Ectodermal cell (in vitro differentiated cells): ENCODE results near the gene EFHD2.
"Not testable (repeated sequence)": the region's sequence is repeated elsewhere in the genome, so short reads cannot be mapped to it uniquely, and the experiment has no call there.

Source experiments
- H3K27ac ChIP-seq: 2 replicates; pipeline ENCODE4 v1.7.0; 2013; ENCODE audit warnings: mild to moderate bottlenecking, low read depth, low read length; ENCODE audit not compliant: insufficient read depth, poor library complexity, severe bottlenecking
- H3K27me3 ChIP-seq: 2 replicates; pipeline ENCODE4 v1.7.0; 2013; ENCODE audit warnings: mild to moderate bottlenecking, low read length; ENCODE audit not compliant: insufficient read depth, control insufficient read depth, poor library complexity, severe bottlenecking
- H3K36me3 ChIP-seq: one replicate; pipeline ENCODE4 v1.7.0; 2013; ENCODE audit warnings: low read length; ENCODE audit not compliant: control insufficient read depth, insufficient read depth
- H3K4me1 ChIP-seq: one replicate; pipeline ENCODE4 v1.7.0; 2013; ENCODE audit warnings: low read length; ENCODE audit not compliant: control insufficient read depth, insufficient read depth
- H3K4me3 ChIP-seq: 2 replicates; pipeline ENCODE4 v1.7.0; 2013; ENCODE audit warnings: low read depth, low read length, control low read depth; ENCODE audit not compliant: insufficient read depth
- H3K9me3 ChIP-seq: 2 replicates; pipeline ENCODE4 v1.7.0; 2013; ENCODE audit warnings: mild to moderate bottlenecking, low read length, moderate library complexity; ENCODE audit not compliant: control insufficient read depth
- WGBS, 2 experiments: methylation state at CpG; one replicate each; pipeline ENCODE4 v1.1.7; 2013; ENCODE audit warnings: missing lambda C conversion rate in 2 of 2; 5-methylcytosine and 5-hydroxymethylcytosine counted together

Gene EFHD2

GRCh38 chr1:15388201-15388880 lies 21.3 kb upstream of the EFHD2 start:
- no peak overlapping the region for H3K27ac ChIP-seq
- no peaks in the 10 kb centered on the region for H3K9me3 ChIP-seq
- H3K36me3 ChIP-seq = no peaks in the 10 kb centered on the region
- peaks cover 24% of the 10 kb centered on the region for H3K4me1 ChIP-seq
- WGBS, 2 experiments = 50 to 54% methylated on average over 14 to 15 of the region's 15 CpGs
- no peak overlapping the region for H3K4me3 ChIP-seq
- H3K27me3 ChIP-seq = peaks cover 34% of the 10 kb centered on the region

GRCh38 chr1:15389828-15390227 lies 19.9 kb upstream of the EFHD2 start:
- peaks cover 21% of the 10 kb centered on the region for H3K27me3 ChIP-seq
- WGBS, 2 experiments = 95% methylated on average over 8 of the region's 8 CpGs
- not testable (repeated sequence) for H3K9me3 ChIP-seq, H3K27ac ChIP-seq, H3K36me3 ChIP-seq, H3K4me3 ChIP-seq
- H3K4me1 ChIP-seq = peaks cover 12% of the 10 kb centered on the region

- H3K36me3 ChIP-seq = no peaks in the 10 kb centered on the region
- peaks cover 13% of the 10 kb centered on the region for H3K27me3 ChIP-seq
- no peak overlapping the region for H3K4me3 ChIP-seq
- peaks cover 9% of the 10 kb centered on the region for H3K4me1 ChIP-seq
- WGBS, 2 experiments = 87 to 90% methylated on average over 8 of the region's 8 CpGs
- no peak overlapping the region for H3K27ac ChIP-seq
- no peaks in the 10 kb centered on the region for H3K9me3 ChIP-seq
These were observed 19.0 kb upstream of the EFHD2 start for GRCh38 chr1:15390667-15391066.

GRCh38 chr1:15391366-15391765 lies 18.3 kb upstream of the EFHD2 start:
- WGBS, 2 experiments = 93 to 94% methylated on average over 4 of the region's 4 CpGs
- no peak overlapping the region for H3K27ac ChIP-seq
- H3K36me3 ChIP-seq = no peaks in the 10 kb centered on the region
- no peak overlapping the region for H3K4me3 ChIP-seq
- peaks cover 6% of the 10 kb centered on the region for H3K4me1 ChIP-seq
- peaks cover 6% of the 10 kb centered on the region for H3K27me3 ChIP-seq
- H3K9me3 ChIP-seq = no peaks in the 10 kb centered on the region

GRCh38 chr1:15393475-15394257 lies 16.0 kb upstream of the EFHD2 start:
- H3K4me3 ChIP-seq = no peak overlapping the region
- H3K9me3 ChIP-seq = no peaks in the 10 kb centered on the region
- H3K27ac ChIP-seq = no peak overlapping the region
- peaks cover 2% of the 10 kb centered on the region for H3K27me3 ChIP-seq
- peaks cover 2% of the 10 kb centered on the region for H3K4me1 ChIP-seq
- H3K36me3 ChIP-seq = no peaks in the 10 kb centered on the region
- 59 to 60% methylated on average over 9 of the region's 9 CpGs for WGBS, 2 experiments

- H3K4me1 ChIP-seq = no peaks in the 10 kb centered on the region
- H3K27me3 ChIP-seq = no peaks in the 10 kb centered on the region
- 61 to 73% methylated on average over 3 of the region's 3 CpGs for WGBS, 2 experiments
- no peaks in the 10 kb centered on the region for H3K9me3 ChIP-seq
- H3K4me3 ChIP-seq = no peak overlapping the region
- H3K36me3 ChIP-seq = no peaks in the 10 kb centered on the region
- H3K27ac ChIP-seq = no peak overlapping the region
These were observed 15.4 kb upstream of the EFHD2 start for GRCh38 chr1:15394258-15394690.

GRCh38 chr1:15397236-15397635 lies 12.5 kb upstream of the EFHD2 start:
- H3K4me1 ChIP-seq = no peaks in the 10 kb centered on the region
- no peaks in the 10 kb centered on the region for H3K36me3 ChIP-seq
- H3K4me3 ChIP-seq = no peak overlapping the region
- no peaks in the 10 kb centered on the region for H3K9me3 ChIP-seq
- H3K27ac ChIP-seq = no peak overlapping the region
- no peaks in the 10 kb centered on the region for H3K27me3 ChIP-seq
- 93% methylated on average over 2 of the region's 2 CpGs for WGBS, 2 experiments

- no peaks in the 10 kb centered on the region for H3K27me3 ChIP-seq
- no peak overlapping the region for H3K27ac ChIP-seq
- 94 to 100% methylated on average over 2 of the region's 2 CpGs for WGBS, 2 experiments
- H3K4me3 ChIP-seq = no peak overlapping the region
- no peaks in the 10 kb centered on the region for H3K9me3 ChIP-seq
- no peaks in the 10 kb centered on the region for H3K4me1 ChIP-seq
- no peaks in the 10 kb centered on the region for H3K36me3 ChIP-seq
These were observed 10.0 kb upstream of the EFHD2 start for GRCh38 chr1:15399710-15400109.

- H3K27me3 ChIP-seq = no peaks in the 10 kb centered on the region
- H3K4me1 ChIP-seq = no peaks in the 10 kb centered on the region
- no peaks in the 10 kb centered on the region for H3K9me3 ChIP-seq
- 92 to 93% methylated on average over 3 of the region's 3 CpGs for WGBS, 2 experiments
- no peak overlapping the region for H3K27ac ChIP-seq
- no peak overlapping the region for H3K4me3 ChIP-seq
- H3K36me3 ChIP-seq = no peaks in the 10 kb centered on the region
These were observed 9.1 kb upstream of the EFHD2 start for GRCh38 chr1:15400627-15401026.

- H3K27ac ChIP-seq = no peak overlapping the region
- H3K9me3 ChIP-seq = no peaks in the 10 kb centered on the region
- no peaks in the 10 kb centered on the region for H3K27me3 ChIP-seq
- no peaks in the 10 kb centered on the region for H3K4me1 ChIP-seq
- 93 to 94% methylated on average over 7 of the region's 7 CpGs for WGBS, 2 experiments
- H3K4me3 ChIP-seq = no peak overlapping the region
- H3K36me3 ChIP-seq = no peaks in the 10 kb centered on the region
These were observed 8.2 kb upstream of the EFHD2 start for GRCh38 chr1:15401391-15402055.
